SU-DHL-6 (cell line): Measurements from ENCODE around the gene TSPAN10.

Experiments used
- H2AFZ ChIP-seq: fragments of 200-600 bp; sonication (generic); 2 replicates; pipeline ENCODE4 v1.6.1; 2014; ENCODE audit warnings: low read depth, mild to moderate bottlenecking, moderate library complexity, mixed read lengths, antibody characterized with exemption, low read length; ENCODE audit not compliant: severe bottlenecking
- H3F3A ChIP-seq: fragments of 200-600 bp; shearing (Covaris generic); 2 replicates; pipeline ENCODE4 v1.6.0; 2016; ENCODE audit warnings: antibody characterized with exemption, mild to moderate bottlenecking; ENCODE audit not compliant: insufficient read depth
- H3K27ac ChIP-seq: fragments of 200-600 bp; sonication (generic); 2 replicates; pipeline ENCODE4 v1.5.1; 2016; ENCODE audit warnings: low read depth, mild to moderate bottlenecking, low read length, moderate library complexity, mixed read lengths
- H3K27me3 ChIP-seq: fragments of 200-600 bp; sonication (generic), shearing (Covaris generic); 2 replicates; pipeline ENCODE4 v1.6.0; 2014; ENCODE audit warnings: mild to moderate bottlenecking, low read length
- H3K36me3 ChIP-seq: fragments of 200-600 bp; sonication (generic); 2 replicates; pipeline ENCODE4 v1.6.1; 2014; ENCODE audit warnings: mild to moderate bottlenecking, low read length, mixed read lengths
- H3K4me2 ChIP-seq: fragments of 300-600, 200-600 bp; shearing (Covaris generic), sonication (generic); 2 replicates; pipeline ENCODE4 v1.6.0; 2014; ENCODE audit warnings: low read length, low read depth, mild to moderate bottlenecking; ENCODE audit not compliant: poor library complexity, severe bottlenecking
- H3K4me3 ChIP-seq: fragments of 200-600 bp; sonication (generic); 2 replicates; pipeline ENCODE4 v1.5.1; 2014; ENCODE audit warnings: antibody characterized with exemption, low read length, mild to moderate bottlenecking, mixed read lengths; ENCODE audit not compliant: insufficient read depth, poor library complexity, severe bottlenecking
- H3K79me2 ChIP-seq: fragments of 200-600 bp; sonication (generic); 2 replicates; pipeline ENCODE4 v1.6.1; 2014; ENCODE audit warnings: mild to moderate bottlenecking, low read length, moderate library complexity; ENCODE audit not compliant: insufficient read depth
- H3K9ac ChIP-seq: fragments of 200-600 bp; sonication (generic); 2 replicates; pipeline ENCODE4 v1.7.0; 2014; ENCODE audit warnings: mild to moderate bottlenecking, low read length
- H3K9me2 ChIP-seq: fragments of 200-600 bp; sonication (generic); replicated peaks from 2 replicates; pipeline ENCODE4 v1.6.1; 2014; ENCODE audit warnings: low read length; ENCODE audit not compliant: insufficient read depth
- H3K9me3 ChIP-seq: fragments of 200-600 bp; sonication (generic); 2 replicates; pipeline ENCODE4 v1.6.1; 2014; ENCODE audit warnings: low read length, mixed read lengths; ENCODE audit not compliant: insufficient read depth
- H4K20me1 ChIP-seq: fragments of 200-600 bp; sonication (generic); 2 replicates; pipeline ENCODE4 v1.6.1; 2014; ENCODE audit warnings: low read depth, mild to moderate bottlenecking, antibody characterized with exemption, low read length, moderate library complexity, mixed read lengths
- CTCF ChIP-seq: fragments of 200-600 bp; sonication (generic); IDR thresholded peaks from one replicate; pipeline ENCODE4 v1.5.1; 2017; ENCODE audit warnings: antibody characterized with exemption, mild to moderate bottlenecking, low read length, moderate library complexity; ENCODE audit not compliant: insufficient read depth, poor library complexity, severe bottlenecking
- EZH2phosphoT487 ChIP-seq: fragments of 200-600 bp; sonication (generic), shearing (Covaris generic); conservative IDR thresholded peaks from 2 replicates; pipeline ENCODE4 v1.6.1; 2018; ENCODE audit warnings: mild to moderate bottlenecking, antibody characterized with exemption, low read length, moderate library complexity, mixed read lengths

Gene TSPAN10

GRCh38 chr17:81665205-81666091 lies 28.5 kb downstream of the TSPAN10 start:
- peak overlapping the region; percentile 76 for H3K4me3 ChIP-seq
- H3K36me3 ChIP-seq: peaks cover 6% of the 10 kb centered on the region; the same call in 1 of the 2 replicates
- H3K27me3 ChIP-seq: no peaks in the 10 kb centered on the region
- H3K9ac ChIP-seq: peak overlapping the region; percentile 94
- TF ChIP-seq EZH2phosphoT487 (no peak), CTCF (no peak)
- peaks cover 27% of the 10 kb centered on the region for H3K79me2 ChIP-seq
- no peak overlapping the region for H2AFZ ChIP-seq
- H4K20me1 ChIP-seq: no peaks in the 10 kb centered on the region
- H3K4me2 ChIP-seq: peak overlapping the region; percentile 86
- 0 out of 2 replicates have a peak, but pooled peaks cover 8% of the 10 kb centered on the region for H3F3A ChIP-seq
- H3K9me3 ChIP-seq: no peaks in the 10 kb centered on the region
- no peaks in the 10 kb centered on the region for H3K9me2 ChIP-seq
- H3K27ac ChIP-seq: peak overlapping the region; percentile 63

GRCh38 chr17:81666092-81666341 lies 29.0 kb downstream of the TSPAN10 start:
- no peak overlapping the region for H2AFZ ChIP-seq
- H3K4me2 ChIP-seq: peak overlapping the region; percentile 86
- peaks cover 6% of the 10 kb centered on the region; the same call in 1 of the 2 replicates for H3K36me3 ChIP-seq
- TF ChIP-seq EZH2phosphoT487: no peak
- no peak for TF ChIP-seq CTCF
- H3K9ac ChIP-seq: peak overlapping the region; percentile 94
- H3K9me3 ChIP-seq: no peaks in the 10 kb centered on the region
- no peaks in the 10 kb centered on the region for H3K9me2 ChIP-seq
- peak overlapping the region; percentile 76 for H3K4me3 ChIP-seq
- 0 out of 2 replicates have a peak, but pooled peaks cover 8% of the 10 kb centered on the region for H3F3A ChIP-seq
- peak overlapping the region; percentile 63 for H3K27ac ChIP-seq
- peaks cover 27% of the 10 kb centered on the region for H3K79me2 ChIP-seq
- no peaks in the 10 kb centered on the region for H4K20me1 ChIP-seq
- H3K27me3 ChIP-seq: no peaks in the 10 kb centered on the region

GRCh38 chr17:81666342-81667191 lies 29.6 kb downstream of the TSPAN10 start, which contains the start of the genes CCDC137 and OXLD1:
TSS of gene CCDC137 (plus strand) at chr17:81666737. CDS start at chr17:81666767, 30 bp downstream.
TSS of gene OXLD1 (minus strand) at chr17:81666605. CDS start at chr17:81666577, 28 bp downstream.
- Histone ChIP-seq H3K27ac (peak within 1 kb of the TSS; percentile 66), H3K79me2 (peaks cover 27% of the 10 kb centered on the region), H3F3A (0 out of 2 replicates have a peak, but pooled peaks cover 8% of the 10 kb centered on the region), H2AFZ (peak within 1 kb of the TSS; percentile 20), H4K20me1 (no peaks in the 10 kb centered on the region), H3K36me3 (peaks cover 6% of the 10 kb centered on the region; the same call in 1 of the 2 replicates), H3K27me3 (no peaks in the 10 kb centered on the region), H3K4me2 (peak within 1 kb of the TSS; percentile 95), H3K9me2 (no peaks in the 10 kb centered on the region), H3K4me3 (peak within 1 kb of the TSS; percentile 76), H3K9ac (peak within 1 kb of the TSS; percentile 94), H3K9me3 (no peaks in the 10 kb centered on the region)
- no peak for TF ChIP-seq EZH2phosphoT487
- no peak for TF ChIP-seq CTCF
